ENCODE results near the gene OR8I2.

GRCh38 chr11:56140151-56140661 is 47.1 kb downstream of the OR8I2 start, which contains the start of gene OR8J3:
- TF ChIP-seq POLR2AphosphoS5 (IDR thresholded peaks at IDR 0.05; ENCODE audit: low read depth, low read length) (no peak), TAF1 (IDR thresholded peaks at IDR 0.05; ENCODE audit: borderline replicate concordance, low read depth, low read length) (no peak), USF2 (IDR thresholded peaks at IDR 0.05; ENCODE audit: borderline replicate concordance, low read depth, low read length) (no peak), CHD2 (IDR thresholded peaks at IDR 0.05; ENCODE audit: low read length, partially characterized antibody) (no peak), EZH2phosphoT487 (IDR thresholded peaks at IDR 0.05; ENCODE audit: borderline replicate concordance, low read depth) (no peak), SIN3A (IDR thresholded peaks at IDR 0.05; ENCODE audit: borderline replicate concordance, low read depth, low read length) (no peak), EP300 (IDR thresholded peaks at IDR 0.05; ENCODE audit: borderline replicate concordance in 1 of 2, low read depth in 1 of 2, low read length in 1 of 2) (no peak), RXRA (IDR thresholded peaks at IDR 0.05; ENCODE audit: borderline replicate concordance, low read depth) (no peak), YY1 (IDR thresholded peaks at IDR 0.05; ENCODE audit: low read depth) (no peak)
- TF ChIP-seq, protein P1, sequence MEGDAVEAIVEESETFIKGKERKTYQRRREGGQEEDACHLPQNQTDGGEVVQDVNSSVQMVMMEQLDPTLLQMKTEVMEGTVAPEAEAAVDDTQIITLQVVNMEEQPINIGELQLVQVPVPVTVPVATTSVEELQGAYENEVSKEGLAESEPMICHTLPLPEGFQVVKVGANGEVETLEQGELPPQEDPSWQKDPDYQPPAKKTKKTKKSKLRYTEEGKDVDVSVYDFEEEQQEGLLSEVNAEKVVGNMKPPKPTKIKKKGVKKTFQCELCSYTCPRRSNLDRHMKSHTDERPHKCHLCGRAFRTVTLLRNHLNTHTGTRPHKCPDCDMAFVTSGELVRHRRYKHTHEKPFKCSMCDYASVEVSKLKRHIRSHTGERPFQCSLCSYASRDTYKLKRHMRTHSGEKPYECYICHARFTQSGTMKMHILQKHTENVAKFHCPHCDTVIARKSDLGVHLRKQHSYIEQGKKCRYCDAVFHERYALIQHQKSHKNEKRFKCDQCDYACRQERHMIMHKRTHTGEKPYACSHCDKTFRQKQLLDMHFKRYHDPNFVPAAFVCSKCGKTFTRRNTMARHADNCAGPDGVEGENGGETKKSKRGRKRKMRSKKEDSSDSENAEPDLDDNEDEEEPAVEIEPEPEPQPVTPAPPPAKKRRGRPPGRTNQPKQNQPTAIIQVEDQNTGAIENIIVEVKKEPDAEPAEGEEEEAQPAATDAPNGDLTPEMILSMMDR (IDR thresholded peaks at IDR 0.05): no peak

Data from SK-N-SH (cell line).